ENCODE data around the gene TIAM2. TPM values are rescaled to one million over a fixed set of nuclear protein-coding genes. Genes with fewer than 3 reads are reported as not detected.
"Not testable (repeated sequence)": the region's sequence is repeated elsewhere in the genome, so short reads cannot be mapped to it uniquely, and the experiment has no call there.

The TIAM2 gene
- 8.1 and 18.8 TPM in 2 replicates for total RNA-seq (2014; rRNA removed; shearing (Covaris generic))

- peak; percentile 40 for DNase-seq (ENCODE audit: low read depth)
Measured at GRCh38 chr6:154995254-154996015, at the start of gene TIAM2. Gene TIAM2 (plus strand): TSS chr6:154995315. CDS start chr6:155129224, 133,909 bp downstream.

- DNase-seq (ENCODE audit: low read depth) = no peak
Measured at GRCh38 chr6:154950979-154951344, 44.2 kb upstream of the TIAM2 start.

- DNase-seq (ENCODE audit: low read depth) = peak; percentile 68
Measured at GRCh38 chr6:154951345-154952200, 43.5 kb upstream of the TIAM2 start.

- DNase-seq (ENCODE audit: low read depth) = no peak
Measured at GRCh38 chr6:154953644-154954043, 41.5 kb upstream of the TIAM2 start.

GRCh38 chr6:154954347-154954746 is 40.8 kb upstream of the TIAM2 start:
- DNase-seq (ENCODE audit: low read depth) = no peak

- no peak for DNase-seq (ENCODE audit: low read depth)
Measured at GRCh38 chr6:154956771-154957522, 38.2 kb upstream of the TIAM2 start.

- DNase-seq (ENCODE audit: low read depth) = no peak
Measured at GRCh38 chr6:154958469-154958868, 36.6 kb upstream of the TIAM2 start.

- no peak for DNase-seq (ENCODE audit: low read depth)
Measured at GRCh38 chr6:154960299-154960843, 34.7 kb upstream of the TIAM2 start.

GRCh38 chr6:154960854-154961530 is 34.1 kb upstream of the TIAM2 start:
- DNase-seq (ENCODE audit: low read depth) = no peak

- peak; percentile 93 for DNase-seq (ENCODE audit: low read depth)
Measured at GRCh38 chr6:154962753-154963152, 32.4 kb upstream of the TIAM2 start.

- DNase-seq (ENCODE audit: low read depth) = not testable (repeated sequence)
Measured at GRCh38 chr6:154966065-154966770, 28.9 kb upstream of the TIAM2 start.

- DNase-seq (ENCODE audit: low read depth) = no peak
Measured at GRCh38 chr6:154969796-154970195, 25.3 kb upstream of the TIAM2 start.

GRCh38 chr6:154974485-154975149 is 20.5 kb upstream of the TIAM2 start:
- DNase-seq (ENCODE audit: low read depth) = no peak

- DNase-seq (ENCODE audit: low read depth) = no peak
Measured at GRCh38 chr6:154977588-154977987, 17.5 kb upstream of the TIAM2 start.

GRCh38 chr6:154980273-154981078 is 14.6 kb upstream of the TIAM2 start:
- DNase-seq (ENCODE audit: low read depth) = no peak

- no peak for DNase-seq (ENCODE audit: low read depth)
Measured at GRCh38 chr6:154981079-154981870, 13.8 kb upstream of the TIAM2 start.

GRCh38 chr6:154984146-154984545 is 11.0 kb upstream of the TIAM2 start:
- peak; percentile 47 for DNase-seq (ENCODE audit: low read depth)

- no peak for DNase-seq (ENCODE audit: low read depth)
Measured at GRCh38 chr6:154986787-154987235, 8.3 kb upstream of the TIAM2 start.
